Endodermal cell (in vitro differentiated cells): Measurements from ENCODE around the gene AKR1B1. TPM values are rescaled to one million over a fixed set of nuclear protein-coding genes. Genes with fewer than 3 reads are reported as not detected.

Experiments used
- DNase-seq: peaks from one replicate; pipeline ENCODE4 v3.0.0-alpha.2; 2017
- H3K27ac ChIP-seq: 2 replicates; pipeline ENCODE4 v1.5.1; 2013; ENCODE audit warnings: mild to moderate bottlenecking, low read depth, low read length, moderate library complexity
- H3K27me3 ChIP-seq: 2 replicates; pipeline ENCODE4 v1.6.1; 2013; ENCODE audit warnings: mild to moderate bottlenecking, low read length, moderate library complexity; ENCODE audit not compliant: insufficient read depth, control insufficient read depth, poor library complexity, severe bottlenecking
- H3K36me3 ChIP-seq: 2 replicates; pipeline ENCODE4 v1.7.0; 2013; ENCODE audit warnings: mild to moderate bottlenecking, low read length, moderate library complexity; ENCODE audit not compliant: control insufficient read depth, insufficient read depth
- H3K4me1 ChIP-seq: one replicate; pipeline ENCODE4 v1.7.0; 2013; ENCODE audit warnings: low read length; ENCODE audit not compliant: control insufficient read depth, insufficient read depth
- H3K4me3 ChIP-seq: 2 replicates; pipeline ENCODE4 v1.5.1; 2013; ENCODE audit warnings: mild to moderate bottlenecking, low read length, moderate library complexity
- H3K9ac ChIP-seq: 2 replicates; pipeline ENCODE4 v1.6.1; 2013; ENCODE audit warnings: mild to moderate bottlenecking, low read length, moderate library complexity; ENCODE audit not compliant: poor library complexity, severe bottlenecking; ENCODE audit errors: extremely low read depth
- H3K9me3 ChIP-seq: 2 replicates; pipeline ENCODE4 v1.6.1; 2013; ENCODE audit warnings: mild to moderate bottlenecking, low read length, moderate library complexity; ENCODE audit not compliant: control insufficient read depth
- H3K27ac Mint-ChIP-seq: 2 replicates; pipeline ENCODE4 v1.8.0; 2020; ENCODE audit warnings: mixed read lengths
- H3K27me3 Mint-ChIP-seq: 2 replicates; pipeline ENCODE4 v1.8.0; 2021; ENCODE audit warnings: mild to moderate bottlenecking, mixed read lengths; ENCODE audit not compliant: insufficient read depth
- H3K36me3 Mint-ChIP-seq: 2 replicates; pipeline ENCODE4 v1.8.0; 2020; ENCODE audit warnings: low read depth, mixed read lengths
- H3K4me1 Mint-ChIP-seq: 2 replicates; pipeline ENCODE4 v1.8.0; 2020; ENCODE audit warnings: mixed read lengths
- H3K4me3 Mint-ChIP-seq: 2 replicates; pipeline ENCODE4 v1.8.0; 2020; ENCODE audit warnings: mild to moderate bottlenecking, moderate library complexity, mixed read lengths
- H3K9me3 Mint-ChIP-seq: 2 replicates; pipeline ENCODE4 v1.8.0; 2020; ENCODE audit warnings: mild to moderate bottlenecking, mixed read lengths
- WGBS, 2 experiments: methylation state at CpG; one replicate each; pipeline versions ENCODE4 v1.1.5 to v1.1.7; 2013; ENCODE audit warnings: missing lambda C conversion rate in 2 of 2, mixed read lengths in 1 of 2; ENCODE audit not compliant: insufficient coverage in 1 of 2, insufficient read length in 1 of 2; 5-methylcytosine and 5-hydroxymethylcytosine counted together
- total RNA-seq, 2 donors: library from RNA; stranded (reverse); fragmentation: NEBNext Ultra II Directional in 1 of 2; extraction: Animal tissue kit (Norgen Biotek cat#: 25700) in 1 of 2; gene quantifications; 2 replicates in 1 of 2; 3 replicates in 1 of 2; pipeline ENCODE4 v1.2.1, GENCODE V29; 2021
- TF ChIP-seq, protein P1 (sequence below): fragments of 200-600 bp; sonication (generic); conservative IDR thresholded peaks from 2 replicates; pipeline ENCODE4 v1.5.0; 2021; ENCODE audit warnings: antibody characterized with exemption, mild to moderate bottlenecking

AKR1B1 gene
- total RNA-seq, 2 donors from 2014 or later = 152 to 216 TPM

DNA sequence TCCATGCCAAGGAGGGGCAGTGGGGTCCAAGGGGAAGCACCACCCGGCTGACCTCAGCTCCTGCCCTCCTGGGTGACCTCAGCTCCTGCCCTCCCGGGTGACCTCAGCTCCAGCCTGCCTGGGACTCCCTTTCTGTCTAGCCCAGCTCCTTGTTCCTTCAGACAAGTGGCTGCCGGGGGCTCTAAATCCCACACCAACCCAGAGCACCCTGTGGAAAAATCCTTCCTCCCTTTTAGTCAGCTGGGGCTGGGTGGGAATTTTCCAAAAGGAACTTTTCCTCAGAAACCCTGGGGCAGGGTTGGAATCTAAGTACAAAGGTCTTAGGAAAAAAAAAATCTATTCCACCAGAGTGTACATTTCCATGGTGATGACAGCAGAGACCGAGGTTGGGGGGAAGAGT lies 36.3 kb downstream of the AKR1B1 start:
- no peaks in the 10 kb centered on the region for H3K9me3 ChIP-seq
- H3K36me3 Mint-ChIP-seq = no peaks in the 10 kb centered on the region
- no peaks in the 10 kb centered on the region for H3K4me1 ChIP-seq
- no peaks in the 10 kb centered on the region for H3K27me3 Mint-ChIP-seq
- WGBS, 2 experiments = 67 to 88% methylated on average over 1 to 4 of the region's 4 CpGs
- no peak overlapping the region for H3K4me3 ChIP-seq
- H3K9ac ChIP-seq = no peak overlapping the region
- H3K27me3 ChIP-seq = peaks cover 5% of the 10 kb centered on the region
- TF ChIP-seq, protein P1, sequence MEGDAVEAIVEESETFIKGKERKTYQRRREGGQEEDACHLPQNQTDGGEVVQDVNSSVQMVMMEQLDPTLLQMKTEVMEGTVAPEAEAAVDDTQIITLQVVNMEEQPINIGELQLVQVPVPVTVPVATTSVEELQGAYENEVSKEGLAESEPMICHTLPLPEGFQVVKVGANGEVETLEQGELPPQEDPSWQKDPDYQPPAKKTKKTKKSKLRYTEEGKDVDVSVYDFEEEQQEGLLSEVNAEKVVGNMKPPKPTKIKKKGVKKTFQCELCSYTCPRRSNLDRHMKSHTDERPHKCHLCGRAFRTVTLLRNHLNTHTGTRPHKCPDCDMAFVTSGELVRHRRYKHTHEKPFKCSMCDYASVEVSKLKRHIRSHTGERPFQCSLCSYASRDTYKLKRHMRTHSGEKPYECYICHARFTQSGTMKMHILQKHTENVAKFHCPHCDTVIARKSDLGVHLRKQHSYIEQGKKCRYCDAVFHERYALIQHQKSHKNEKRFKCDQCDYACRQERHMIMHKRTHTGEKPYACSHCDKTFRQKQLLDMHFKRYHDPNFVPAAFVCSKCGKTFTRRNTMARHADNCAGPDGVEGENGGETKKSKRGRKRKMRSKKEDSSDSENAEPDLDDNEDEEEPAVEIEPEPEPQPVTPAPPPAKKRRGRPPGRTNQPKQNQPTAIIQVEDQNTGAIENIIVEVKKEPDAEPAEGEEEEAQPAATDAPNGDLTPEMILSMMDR = no peak
- no peak overlapping the region for H3K27ac Mint-ChIP-seq
- H3K9me3 Mint-ChIP-seq = no peaks in the 10 kb centered on the region
- H3K36me3 ChIP-seq = no peaks in the 10 kb centered on the region
- peak; percentile 32 for DNase-seq
- no peak overlapping the region for H3K4me3 Mint-ChIP-seq
- H3K4me1 Mint-ChIP-seq = no peaks in the 10 kb centered on the region
- H3K27ac ChIP-seq = no peak overlapping the region

DNA sequence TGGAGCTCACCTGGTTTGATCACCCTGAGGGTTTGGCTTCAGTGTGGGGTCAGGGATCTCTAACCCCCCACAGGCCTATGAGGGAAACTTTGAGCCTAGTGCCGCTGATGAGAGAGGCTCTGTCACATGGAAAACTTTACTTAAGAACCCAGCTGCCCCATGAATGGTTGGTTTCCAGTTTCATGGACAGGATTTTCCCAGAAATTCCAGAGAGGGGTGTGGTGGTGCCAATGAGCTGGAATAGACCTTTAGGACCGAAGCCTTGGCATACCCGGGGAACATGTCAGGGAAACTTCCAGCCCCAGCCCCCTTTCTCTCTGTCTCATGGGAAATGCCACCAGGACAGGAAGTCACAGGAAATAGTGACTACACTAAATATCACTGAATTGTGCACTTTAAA lies 36.9 kb downstream of the AKR1B1 start:
- Mint-ChIP-seq H3K4me1 (no peaks in the 10 kb centered on the region), H3K9me3 (no peaks in the 10 kb centered on the region), H3K27ac (no peak overlapping the region), H3K27me3 (no peaks in the 10 kb centered on the region), H3K4me3 (no peak overlapping the region), H3K36me3 (no peaks in the 10 kb centered on the region)
- 90 to 100% methylated on average over 1 to 3 of the region's 3 CpGs for WGBS, 2 experiments
- no peaks in the 10 kb centered on the region for H3K4me1 ChIP-seq
- H3K9ac ChIP-seq = no peak overlapping the region
- no peaks in the 10 kb centered on the region for H3K36me3 ChIP-seq
- peaks cover 5% of the 10 kb centered on the region for H3K27me3 ChIP-seq
- no peaks in the 10 kb centered on the region for H3K9me3 ChIP-seq
- DNase-seq = peak; percentile 16
- no peak overlapping the region for H3K4me3 ChIP-seq
- TF ChIP-seq, protein P1 = no peak
- H3K27ac ChIP-seq = no peak overlapping the region

DNA sequence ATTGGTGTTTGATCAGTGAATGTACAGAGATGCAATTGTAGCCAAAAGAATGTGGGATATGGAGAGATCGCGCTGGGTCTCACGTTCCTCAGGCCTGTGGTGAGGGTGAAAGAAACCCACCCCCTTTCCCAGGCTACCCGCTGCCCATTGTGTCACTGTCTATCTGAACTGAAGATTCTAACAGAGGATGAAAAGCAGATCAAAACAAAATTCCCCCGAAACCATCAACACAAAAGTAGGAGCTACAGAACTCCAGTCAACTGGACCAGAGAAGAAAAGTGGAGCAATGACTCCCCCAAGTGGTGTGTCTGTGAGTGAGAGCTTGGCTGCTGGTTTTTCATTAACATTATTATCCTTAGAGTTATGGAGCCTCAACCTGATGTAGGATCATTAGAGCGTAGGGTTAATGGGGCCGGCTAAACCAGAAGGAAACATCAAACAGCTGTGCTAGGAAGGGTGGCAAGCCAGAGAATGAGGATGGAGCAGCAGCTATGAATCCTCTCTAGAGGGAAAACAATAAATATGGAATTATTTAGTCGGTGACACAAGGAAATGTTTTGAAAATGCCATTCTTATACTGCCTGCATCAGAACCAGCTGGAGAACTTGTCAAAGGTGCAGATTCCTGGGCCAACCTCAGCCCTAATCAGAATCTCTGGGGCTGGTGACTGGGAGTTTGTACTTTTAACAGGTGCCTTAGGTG lies 38.3 kb downstream of the AKR1B1 start:
- H3K4me1 ChIP-seq = no peaks in the 10 kb centered on the region
- no peaks in the 10 kb centered on the region for H3K4me1 Mint-ChIP-seq
- H3K36me3 ChIP-seq = no peaks in the 10 kb centered on the region
- no peak overlapping the region for H3K4me3 ChIP-seq
- no peaks in the 10 kb centered on the region for H3K9me3 ChIP-seq
- 75 to 77% methylated on average over 6 to 8 of the region's 8 CpGs for WGBS, 2 experiments
- H3K27me3 Mint-ChIP-seq = no peaks in the 10 kb centered on the region
- no peak overlapping the region for H3K27ac Mint-ChIP-seq
- H3K27ac ChIP-seq = no peak overlapping the region
- no peak overlapping the region for H3K9ac ChIP-seq
- H3K27me3 ChIP-seq = peaks cover 5% of the 10 kb centered on the region
- H3K9me3 Mint-ChIP-seq = no peaks in the 10 kb centered on the region
- peak; percentile 83 for DNase-seq
- no peaks in the 10 kb centered on the region for H3K36me3 Mint-ChIP-seq
- TF ChIP-seq, protein P1 = peak; percentile 87
- H3K4me3 Mint-ChIP-seq = no peak overlapping the region
